Duodenal mucosa (tissue), 2 donors: ENCODE data around the gene ZNF385B.

Experiments used
- H3K27ac ChIP-seq: one replicate; pipeline ENCODE4 v1.7.0; 2013; ENCODE audit warnings: low read depth, low read length
- H3K27me3 ChIP-seq, 2 donors: one replicate each; pipeline ENCODE4 v1.7.0; 2013; ENCODE audit warnings: low read length in 2 of 2, control low read depth in 1 of 2; ENCODE audit not compliant: insufficient read depth in 2 of 2, control insufficient read depth in 1 of 2
- H3K36me3 ChIP-seq, 2 donors: one replicate each; pipeline ENCODE4 v1.7.0; 2013; ENCODE audit warnings: low read length in 2 of 2, control low read depth in 1 of 2; ENCODE audit not compliant: insufficient read depth in 2 of 2, control insufficient read depth in 1 of 2
- H3K4me1 ChIP-seq, 2 donors: one replicate each; pipeline ENCODE4 v1.7.0; 2013; ENCODE audit warnings: low read length in 2 of 2, control low read depth in 1 of 2; ENCODE audit not compliant: insufficient read depth in 2 of 2, control insufficient read depth in 1 of 2
- H3K4me3 ChIP-seq, 2 donors: one replicate each; pipeline ENCODE4 v1.7.0; 2013; ENCODE audit warnings: low read length in 2 of 2, low read depth in 1 of 2
- H3K9ac ChIP-seq, 2 donors: one replicate each; pipeline ENCODE4 v1.7.0; 2013; ENCODE audit warnings: low read length in 2 of 2, low read depth in 1 of 2
- H3K9me3 ChIP-seq, 2 donors: one replicate each; pipeline ENCODE4 v1.7.0; 2013; ENCODE audit warnings: low read length in 2 of 2, control low read depth in 1 of 2; ENCODE audit not compliant: control insufficient read depth in 1 of 2

ZNF385B gene

DNA sequence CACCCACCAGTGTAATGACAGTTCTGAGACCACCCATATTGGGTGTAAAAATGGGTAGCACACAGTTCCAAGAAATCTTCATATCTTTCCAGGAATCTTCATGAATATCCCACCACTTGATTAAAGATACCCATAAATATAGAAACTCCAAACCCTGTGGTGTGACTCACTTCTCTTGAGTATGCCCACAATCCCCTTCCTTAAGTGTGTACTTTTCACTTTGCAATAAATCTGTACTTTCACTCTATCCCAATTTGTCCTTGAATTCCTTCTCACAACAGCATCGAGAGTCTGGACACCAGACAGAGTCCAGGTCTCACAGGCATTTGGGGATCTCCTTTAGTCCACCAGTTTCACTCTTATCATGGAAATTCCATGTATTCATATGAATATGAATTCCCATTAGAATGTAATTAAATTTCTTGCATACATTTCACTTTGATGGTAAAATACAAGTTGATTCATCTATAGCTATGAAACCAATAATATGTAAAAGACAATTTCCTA lies 309.8 kb downstream of the ZNF385B start:
- no peaks in the 10 kb centered on the region for H3K4me1 ChIP-seq
- H3K4me3 ChIP-seq = no peak overlapping the region
- H3K9ac ChIP-seq = no peak overlapping the region
- no peaks in the 10 kb centered on the region for H3K36me3 ChIP-seq
- H3K9me3 ChIP-seq = no peaks in the 10 kb centered on the region
- no peaks in the 10 kb centered on the region for H3K27me3 ChIP-seq
- no peak overlapping the region for H3K27ac ChIP-seq

DNA sequence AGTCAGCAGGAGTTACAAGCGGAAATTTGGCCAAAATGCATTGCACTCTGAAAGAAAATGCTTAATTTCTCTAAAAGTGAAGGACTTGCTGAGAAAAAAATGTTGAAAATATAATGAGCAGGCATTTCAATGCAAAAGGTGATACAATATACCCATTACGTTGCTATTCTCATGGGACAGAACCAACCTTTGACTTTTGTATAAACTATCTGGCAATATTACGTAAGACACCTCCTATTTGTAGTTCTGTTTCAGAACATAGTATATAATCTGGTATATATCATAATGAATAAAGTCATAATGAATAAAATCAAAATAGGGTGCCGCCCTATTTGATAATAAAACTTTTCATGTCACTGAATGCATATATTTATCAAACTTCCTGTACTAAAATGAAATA lies 310.6 kb downstream of the ZNF385B start:
- no peak overlapping the region for H3K4me3 ChIP-seq
- H3K9ac ChIP-seq = no peak overlapping the region
- H3K9me3 ChIP-seq = no peaks in the 10 kb centered on the region
- no peaks in the 10 kb centered on the region for H3K4me1 ChIP-seq
- H3K27me3 ChIP-seq = no peaks in the 10 kb centered on the region
- H3K36me3 ChIP-seq = no peaks in the 10 kb centered on the region
- no peak overlapping the region for H3K27ac ChIP-seq

DNA sequence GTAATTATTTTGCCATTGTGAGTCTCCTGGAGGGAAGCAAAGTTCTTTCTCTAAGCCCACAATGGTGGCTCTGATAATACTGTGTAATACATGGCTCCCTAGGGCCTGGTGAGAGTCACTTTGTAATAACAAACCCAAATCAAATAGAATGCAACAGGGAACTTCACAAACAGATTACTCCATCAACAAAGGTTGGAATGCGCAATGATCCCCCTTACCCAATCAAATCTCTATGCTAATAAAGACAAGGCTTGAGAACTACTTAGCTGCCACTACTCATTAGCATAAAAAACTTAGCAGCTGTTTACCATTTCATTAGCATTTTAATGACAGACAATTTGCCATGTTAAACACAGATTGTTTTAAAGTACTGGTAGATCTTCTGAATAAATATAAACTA lies 311.2 kb downstream of the ZNF385B start:
- H3K9ac ChIP-seq = no peak overlapping the region
- H3K9me3 ChIP-seq = no peaks in the 10 kb centered on the region
- H3K27ac ChIP-seq = no peak overlapping the region
- no peaks in the 10 kb centered on the region for H3K4me1 ChIP-seq
- no peaks in the 10 kb centered on the region for H3K27me3 ChIP-seq
- no peak overlapping the region for H3K4me3 ChIP-seq
- no peaks in the 10 kb centered on the region for H3K36me3 ChIP-seq

DNA sequence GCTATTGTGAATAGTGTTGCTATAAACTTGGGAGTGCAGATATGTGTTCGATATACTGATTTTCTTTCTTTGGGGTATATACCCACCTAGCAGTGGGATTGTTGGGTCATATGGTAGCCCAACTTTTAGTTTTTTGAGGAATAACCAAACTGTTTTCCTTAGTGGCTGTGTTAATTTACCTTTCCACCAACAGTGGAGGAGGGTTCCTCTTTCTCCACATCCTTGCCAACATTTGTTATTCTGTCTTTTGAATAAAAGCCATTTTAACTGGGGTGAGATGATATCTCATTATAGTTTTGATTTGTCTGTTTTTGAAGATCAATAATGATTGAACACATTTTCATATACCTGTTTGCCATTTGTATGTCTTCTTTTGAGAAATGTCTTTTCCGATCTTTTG lies 314.8 kb downstream of the ZNF385B start:
- H3K27ac ChIP-seq = no peak overlapping the region
- H3K4me3 ChIP-seq = no peak overlapping the region
- no peaks in the 10 kb centered on the region for H3K4me1 ChIP-seq
- H3K9me3 ChIP-seq = no peaks in the 10 kb centered on the region
- H3K27me3 ChIP-seq = no peaks in the 10 kb centered on the region
- no peak overlapping the region for H3K9ac ChIP-seq
- H3K36me3 ChIP-seq = no peaks in the 10 kb centered on the region

DNA sequence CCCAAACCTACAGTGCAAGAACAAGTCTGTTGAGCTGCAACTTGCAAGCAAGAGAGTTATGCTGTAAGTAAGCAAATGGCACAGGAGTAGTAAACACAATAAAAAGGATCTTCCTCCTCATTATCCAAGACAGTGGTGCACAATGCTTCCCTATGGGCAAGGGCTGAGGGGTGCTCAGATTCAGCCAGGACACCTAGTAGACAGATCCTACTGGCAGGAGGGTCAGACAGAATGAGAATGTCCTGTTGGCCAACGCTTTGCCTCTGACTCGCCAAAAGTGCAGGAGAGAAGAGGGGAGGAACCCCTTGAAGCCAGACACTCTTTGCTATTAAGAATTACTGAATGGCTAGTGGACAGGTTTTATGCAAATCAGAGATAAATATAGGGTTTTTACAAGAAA lies 316.4 kb downstream of the ZNF385B start:
- Histone ChIP-seq H3K27ac (no peak overlapping the region), H3K27me3 (no peaks in the 10 kb centered on the region), H3K4me1 (no peaks in the 10 kb centered on the region), H3K9ac (no peak overlapping the region), H3K36me3 (no peaks in the 10 kb centered on the region), H3K9me3 (no peaks in the 10 kb centered on the region), H3K4me3 (no peak overlapping the region)

DNA sequence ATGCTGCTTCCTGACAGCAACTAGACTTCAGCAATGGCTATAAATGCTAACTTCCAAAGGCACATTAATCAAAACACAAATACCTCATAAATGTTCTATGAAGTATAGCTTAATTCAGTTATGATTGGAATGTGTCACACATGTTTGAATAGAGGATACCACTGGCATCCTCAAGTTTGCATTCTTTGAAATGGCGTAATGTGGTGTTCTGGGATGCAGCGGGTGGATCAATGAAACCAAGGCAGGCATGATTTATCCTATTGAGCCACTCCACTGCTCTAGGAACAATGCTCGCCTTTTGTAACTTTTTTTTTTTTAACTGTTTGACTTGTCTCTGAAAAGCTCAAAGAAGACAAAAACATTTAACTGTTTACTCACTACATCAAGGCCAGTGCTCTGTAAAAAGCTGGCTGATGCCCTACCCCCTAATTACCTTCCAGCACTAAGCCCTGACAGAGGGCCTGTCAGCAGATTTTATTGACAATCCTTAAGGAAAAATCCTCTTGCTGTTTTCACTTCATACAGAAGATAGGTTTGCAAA lies 318.0 kb downstream of the ZNF385B start:
- Histone ChIP-seq H3K4me3 (no peak overlapping the region), H3K27me3 (no peaks in the 10 kb centered on the region), H3K27ac (no peak overlapping the region), H3K4me1 (no peaks in the 10 kb centered on the region), H3K36me3 (no peaks in the 10 kb centered on the region), H3K9me3 (no peaks in the 10 kb centered on the region), H3K9ac (no peak overlapping the region)

DNA sequence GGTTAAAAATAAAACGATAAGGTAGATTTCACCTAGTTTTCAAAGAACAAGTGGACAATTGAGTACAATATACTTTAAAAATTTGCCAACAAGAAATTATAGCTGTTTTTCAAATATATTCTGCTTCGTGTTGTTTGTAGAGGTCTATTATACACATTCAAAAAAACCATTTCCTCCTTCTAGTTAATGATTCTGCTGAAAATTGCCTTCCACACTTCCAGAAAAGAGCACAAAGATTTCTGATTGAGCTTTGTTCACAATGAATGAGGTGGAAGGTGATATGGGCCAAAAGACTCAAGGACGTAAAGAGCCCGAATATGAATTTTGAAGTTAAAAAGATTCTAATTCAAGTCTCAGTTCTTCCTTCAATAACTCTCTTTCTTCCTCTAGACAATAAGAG lies 319.8 kb downstream of the ZNF385B start:
- no peak overlapping the region for H3K4me3 ChIP-seq
- H3K9ac ChIP-seq = no peak overlapping the region
- no peaks in the 10 kb centered on the region for H3K4me1 ChIP-seq
- H3K36me3 ChIP-seq = no peaks in the 10 kb centered on the region
- H3K27ac ChIP-seq = no peak overlapping the region
- H3K9me3 ChIP-seq = no peaks in the 10 kb centered on the region
- no peaks in the 10 kb centered on the region for H3K27me3 ChIP-seq

DNA sequence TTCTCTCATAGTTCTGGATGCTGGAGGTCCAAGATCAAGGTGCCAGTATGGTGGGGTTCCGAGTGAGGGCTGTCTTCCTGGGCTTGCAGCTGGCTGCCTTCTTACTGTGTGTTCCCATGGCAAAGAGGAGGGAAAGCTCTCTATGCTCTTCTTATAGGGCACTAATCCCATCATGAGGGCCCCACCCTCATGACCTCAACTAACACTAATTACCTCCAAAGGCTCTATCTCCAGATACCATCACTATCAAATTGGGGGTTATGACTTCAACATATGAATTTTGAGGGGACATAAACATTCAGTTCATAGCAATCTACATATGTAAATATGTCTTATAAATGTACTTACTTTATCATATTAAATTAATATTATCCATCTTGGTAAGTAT lies 322.3 kb downstream of the ZNF385B start:
- Histone ChIP-seq H3K4me3 (no peak overlapping the region), H3K27me3 (no peaks in the 10 kb centered on the region), H3K9me3 (no peaks in the 10 kb centered on the region), H3K4me1 (no peaks in the 10 kb centered on the region), H3K36me3 (no peaks in the 10 kb centered on the region), H3K27ac (no peak overlapping the region), H3K9ac (no peak overlapping the region)

DNA sequence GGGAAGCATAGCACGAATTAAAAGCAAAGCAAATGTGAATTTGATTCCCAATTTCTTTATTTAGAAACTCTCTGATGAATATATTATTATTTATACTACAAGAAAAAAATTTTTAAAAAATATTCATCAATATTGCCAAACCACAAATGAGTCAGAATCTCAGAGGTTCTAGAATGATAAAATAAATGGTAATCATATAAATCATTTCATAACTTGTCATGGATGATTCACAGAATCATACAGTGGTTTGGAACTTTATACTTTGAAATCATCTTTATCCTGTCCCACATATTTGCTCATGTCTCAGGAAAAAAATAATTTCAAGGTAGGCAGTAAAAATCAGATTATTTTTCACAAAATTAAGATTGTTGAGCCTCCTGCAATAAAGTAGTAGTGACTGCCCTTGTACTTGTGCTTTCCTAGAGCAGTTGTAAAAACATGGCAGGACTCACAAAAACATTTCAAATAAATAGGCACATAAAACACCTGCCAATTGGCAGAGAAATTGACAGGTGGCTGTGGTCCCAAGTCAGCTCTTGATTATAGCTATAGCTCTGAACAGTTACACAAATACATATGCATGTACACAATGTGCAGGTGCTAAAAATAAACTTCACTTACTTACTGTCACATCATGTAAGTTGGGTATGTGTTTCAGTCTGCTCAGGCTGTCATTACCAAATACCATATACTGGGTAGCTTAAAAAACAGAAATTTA lies 322.8 kb downstream of the ZNF385B start:
- no peak overlapping the region for H3K4me3 ChIP-seq
- no peaks in the 10 kb centered on the region for H3K4me1 ChIP-seq

DNA sequence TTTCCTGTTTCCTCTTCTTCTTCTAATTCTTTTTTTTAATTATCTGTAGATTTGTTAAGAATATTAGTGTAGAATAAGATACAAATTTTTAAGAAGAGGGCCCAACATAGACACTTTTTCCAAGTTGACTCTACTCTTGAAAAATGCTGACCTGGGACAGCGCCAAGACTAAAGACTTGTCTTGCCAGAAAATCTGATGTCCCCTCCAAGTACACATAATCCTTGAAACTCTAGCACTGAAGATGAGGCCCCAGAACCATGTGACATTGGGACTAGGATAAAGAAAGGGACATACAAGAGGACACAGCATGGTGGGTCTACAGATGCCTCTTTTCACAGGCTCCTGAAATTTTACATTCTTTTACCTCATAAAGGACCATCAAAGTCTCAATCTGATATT lies 325.2 kb downstream of the ZNF385B start:
- H3K9me3 ChIP-seq = no peaks in the 10 kb centered on the region
- no peak overlapping the region for H3K27ac ChIP-seq
- no peak overlapping the region for H3K9ac ChIP-seq
- no peaks in the 10 kb centered on the region for H3K27me3 ChIP-seq
- no peak overlapping the region for H3K4me3 ChIP-seq
- no peaks in the 10 kb centered on the region for H3K4me1 ChIP-seq
- no peaks in the 10 kb centered on the region for H3K36me3 ChIP-seq

More for the DNA sequence above, 322.8 kb downstream of the ZNF385B start:
- Histone ChIP-seq H3K27ac (no peak overlapping the region), H3K9ac (no peak overlapping the region), H3K9me3 (no peaks in the 10 kb centered on the region), H3K27me3 (no peaks in the 10 kb centered on the region), H3K36me3 (no peaks in the 10 kb centered on the region)
